Heart left ventricle (tissue), 16 donors: ENCODE data around the gene DYNC1I1. TPM values are rescaled to one million over a fixed set of nuclear protein-coding genes. Genes with fewer than 3 reads are reported as not detected.

Experiments used
- ATAC-seq, 4 donors: fragments of 200-7000 bp; cut with Tn5 transposase; one replicate each; pipeline ENCODE4 v1.9.1; 2020 to 2022; ENCODE audit warnings: moderate library complexity in 4 of 4, mild to moderate bottlenecking in 3 of 4, moderate number of reproducible peaks in 1 of 4
- DNase-seq, 5 donors: peaks; one replicate each; pipeline ENCODE4 v3.0.0-alpha.2; 2020
- H3K27ac ChIP-seq, 12 donors: fragments of 200-600 bp; sonication (generic) in 4 of 12; one replicate each; pipeline versions ENCODE4 v1.5.0 to v1.8.0; 2016 to 2022; ENCODE audit warnings: mild to moderate bottlenecking in 2 of 12
- H3K27me3 ChIP-seq, 9 donors: fragments of 200-600 bp; sonication (generic) in 2 of 9; one replicate each; pipeline versions ENCODE4 v1.5.1 to v1.8.0; 2016 to 2022; ENCODE audit warnings: mild to moderate bottlenecking in 3 of 9
- H3K36me3 ChIP-seq, 9 donors: fragments of 200-600 bp; sonication (generic) in 2 of 9; one replicate each; pipeline versions ENCODE4 v1.5.0 to v1.8.0; 2018 to 2022; ENCODE audit warnings: mild to moderate bottlenecking in 2 of 9
- H3K4me1 ChIP-seq, 12 donors: fragments of 200-600 bp; sonication (generic) in 4 of 12; one replicate each; pipeline versions ENCODE4 v1.5.0 to v1.8.0; 2016 to 2022; ENCODE audit warnings: mild to moderate bottlenecking in 3 of 12
- H3K4me3 ChIP-seq, 12 donors: fragments of 200-600 bp; sonication (generic) in 4 of 12; one replicate each; pipeline versions ENCODE4 v1.5.0 to v1.8.0; 2017 to 2022; ENCODE audit warnings: mild to moderate bottlenecking in 9 of 12, moderate library complexity in 4 of 12
- H3K9me3 ChIP-seq, 12 donors: fragments of 200-600 bp; sonication (generic) in 4 of 12; one replicate each; pipeline versions ENCODE4 v1.5.0 to v1.8.0; 2016 to 2022; ENCODE audit warnings: mild to moderate bottlenecking in 1 of 12
- POLR2A ChIP-seq, 2 donors: fragments of 450-650 bp; IDR thresholded peaks; one replicate each; pipeline ENCODE4 v1.6.1; 2017; ENCODE audit warnings: antibody characterized with exemption in 2 of 2, mild to moderate bottlenecking in 2 of 2, moderate library complexity in 2 of 2
- WGBS, 4 donors: extraction: QIAGEN DNeasy Blood & Tissue Kit in 2 of 4; methylation state at CpG; one replicate each; pipeline versions ENCODE4 v1.1.5 to v1.1.7; 2013 to 2018; 5-methylcytosine and 5-hydroxymethylcytosine counted together
- intact Hi-C, 10 donors: fragments of 100-400 bp; cut with DNase I; formaldehyde crosslinking; loops; one replicate each; pipeline versions ENCODE4 v1.11.1 to v1.14.2; 2022
- polyA plus RNA-seq, 2 donors: library from polyadenylated mRNA; stranded (reverse); fragments of 200-250 nt; gene quantifications; one replicate each; pipeline ENCODE4 v1.2.3, GENCODE V29; 2013
- total RNA-seq, 9 donors: library from RNA; depleted of rRNA in 2 of 9; stranded (reverse); fragments of >200 nt in 2 of 9; fragmentation: NEBNext Ultra II Directional in 3 of 9; extraction: Animal tissue kit (Norgen Biotek cat#: 25700) in 3 of 9; gene quantifications; one replicate each; pipeline versions ENCODE4 v1.1.0 to v1.2.4, GENCODE V29; 2016 to 2023
- TF ChIP-seq, protein P1 (sequence below), 12 donors: fragments of 200-600 bp; sonication (generic) in 4 of 12; IDR thresholded peaks; one replicate each; pipeline versions ENCODE4 v1.5.0 to v1.8.0; 2018 to 2022; ENCODE audit warnings: antibody characterized with exemption in 12 of 12, mild to moderate bottlenecking in 5 of 12
- donor health status: ischemic (EF 13 %, LVEDD 7.1; RV severe dilation, severe dysfunction).
- donor health status: healthy with polysubstance abuse.
- donor health status: DM: no; HTN: yes; CAD: no.
- donor health status: DM: no; HTN: no; CAD: no.
- donor health status: ischemic (EF 25% LVEDD 6.9; RV normal size, moderate dysfunction).
- donor health status: ischemic (EF 25% LVEDD 5.7; RV mildly dilated, moderate dysfunction).
- donor health status: healthy.
- donor health status: DM: yes; HTN: yes; CAD: no.
- donor health status: ischemic (EF 35%, LVEDD 5.7; RV mildly dilated, moderate dysfunction).
- donor health status: nonischemic (EF 11% LVEDD 7.7; RV severe dilation, severe dysfunction).
- donor health status: DM: yes; HTN: yes; CAD: no.
- donor health status: PGD.
- donor health status: ischemic (EF 29% LVEDD 5.4; RV normal size, mild dysfunction).
- donor health status: nonischemic (EF 23%, LVEDD 6.1; RV moderate dilation, normal function).

Gene DYNC1I1
- total and polyA plus RNA-seq, 11 donors = 6.1 to 46.8 (median 30.6) TPM

DNA sequence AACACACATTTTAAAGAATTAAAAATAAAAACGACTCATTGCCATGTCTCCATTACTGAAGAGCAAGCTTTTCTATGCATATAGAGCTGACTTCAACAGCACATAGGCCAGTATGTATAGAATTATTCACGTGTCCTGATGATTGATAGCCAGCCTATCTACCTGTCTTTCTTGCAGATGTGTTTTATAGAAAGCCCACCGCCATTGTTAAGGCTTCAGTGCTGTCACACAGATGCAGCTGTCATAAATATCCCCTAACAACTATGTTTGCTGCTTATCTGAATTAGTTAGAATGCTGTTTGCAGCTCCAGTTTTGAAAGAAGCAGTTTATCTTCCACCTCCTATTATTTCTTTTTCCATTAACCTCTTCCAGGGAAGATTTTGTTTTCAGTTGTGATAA is 313.6 kb downstream of the DYNC1I1 start:
- Histone ChIP-seq H3K9me3 (no peaks in the 10 kb centered on the region), H3K27ac (no peak overlapping the region), H3K4me3 (no peak overlapping the region), H3K36me3 (no peaks in the 10 kb centered on the region), H3K4me1 (peaks cover 0 to 4% (median 0%) of the 10 kb centered on the region in 12 donors), H3K27me3 (no peaks in the 10 kb centered on the region)
- ATAC-seq = no peak
- no peak for TF ChIP-seq POLR2A (IDR thresholded peaks at IDR 0.05)
- TF ChIP-seq, protein P1, sequence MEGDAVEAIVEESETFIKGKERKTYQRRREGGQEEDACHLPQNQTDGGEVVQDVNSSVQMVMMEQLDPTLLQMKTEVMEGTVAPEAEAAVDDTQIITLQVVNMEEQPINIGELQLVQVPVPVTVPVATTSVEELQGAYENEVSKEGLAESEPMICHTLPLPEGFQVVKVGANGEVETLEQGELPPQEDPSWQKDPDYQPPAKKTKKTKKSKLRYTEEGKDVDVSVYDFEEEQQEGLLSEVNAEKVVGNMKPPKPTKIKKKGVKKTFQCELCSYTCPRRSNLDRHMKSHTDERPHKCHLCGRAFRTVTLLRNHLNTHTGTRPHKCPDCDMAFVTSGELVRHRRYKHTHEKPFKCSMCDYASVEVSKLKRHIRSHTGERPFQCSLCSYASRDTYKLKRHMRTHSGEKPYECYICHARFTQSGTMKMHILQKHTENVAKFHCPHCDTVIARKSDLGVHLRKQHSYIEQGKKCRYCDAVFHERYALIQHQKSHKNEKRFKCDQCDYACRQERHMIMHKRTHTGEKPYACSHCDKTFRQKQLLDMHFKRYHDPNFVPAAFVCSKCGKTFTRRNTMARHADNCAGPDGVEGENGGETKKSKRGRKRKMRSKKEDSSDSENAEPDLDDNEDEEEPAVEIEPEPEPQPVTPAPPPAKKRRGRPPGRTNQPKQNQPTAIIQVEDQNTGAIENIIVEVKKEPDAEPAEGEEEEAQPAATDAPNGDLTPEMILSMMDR (IDR thresholded peaks at IDR 0.05) = no peak
- 60 to 69% (median 62%) methylated on average over 3 of the region's 3 CpGs for WGBS, 4 donors
- intact Hi-C loops = no loop called here
- DNase-seq = no peak

DNA sequence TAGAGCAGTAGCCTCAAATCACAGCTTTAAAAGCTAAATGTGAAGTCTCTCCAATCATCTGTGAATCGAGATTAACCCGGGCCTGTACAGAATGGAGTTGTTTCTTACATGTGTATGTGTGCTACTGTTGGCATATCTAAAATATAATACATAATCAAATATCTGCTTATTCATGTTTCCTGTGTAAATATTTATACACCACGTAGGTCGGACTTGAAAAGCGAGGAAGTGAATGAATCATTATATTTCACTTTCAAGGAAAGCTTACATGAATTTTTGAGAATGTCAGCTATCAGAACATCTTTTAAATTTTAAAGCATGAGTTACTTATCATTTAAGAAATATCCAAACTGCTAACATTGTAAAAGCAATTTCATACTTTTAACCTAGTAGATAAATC is 316.2 kb downstream of the DYNC1I1 start:
- Histone ChIP-seq H3K4me3 (no peak overlapping the region), H3K27ac (no peak overlapping the region), H3K9me3 (no peaks in the 10 kb centered on the region), H3K36me3 (no peaks in the 10 kb centered on the region), H3K27me3 (no peaks in the 10 kb centered on the region), H3K4me1 (peaks cover 0 to 4% (median 0%) of the 10 kb centered on the region in 12 donors)
- intact Hi-C loops = no loop called here
- ATAC-seq (no peak), DNase-seq (no peak)
- TF ChIP-seq, protein P1 (IDR thresholded peaks at IDR 0.05) = no peak
- no peak for TF ChIP-seq POLR2A (IDR thresholded peaks at IDR 0.05)
- WGBS, 4 donors = 79 to 86% (median 81%) methylated on average over 5 of the region's 5 CpGs

DNA sequence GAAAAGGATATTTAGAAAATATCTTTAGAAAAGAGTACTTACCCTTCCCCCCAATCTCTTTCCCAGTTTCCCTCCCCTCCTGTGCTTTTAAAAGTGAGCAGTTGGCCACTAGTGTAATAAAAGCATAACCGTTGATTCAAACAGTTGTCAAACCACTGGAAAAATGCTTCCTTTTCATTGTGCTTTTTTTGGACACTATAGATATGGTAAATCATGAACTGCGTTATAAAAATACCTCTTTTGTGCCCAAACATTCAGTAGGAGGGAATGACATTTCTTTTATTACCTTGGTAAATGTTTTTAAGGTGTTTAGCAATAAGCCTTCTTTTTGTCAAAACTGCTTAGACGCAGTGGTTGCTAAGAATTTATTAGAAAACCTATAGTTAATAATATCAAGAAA is 317.2 kb downstream of the DYNC1I1 start:
- 68 to 71% (median 71%) methylated on average over 3 of the region's 3 CpGs for WGBS, 4 donors

DNA sequence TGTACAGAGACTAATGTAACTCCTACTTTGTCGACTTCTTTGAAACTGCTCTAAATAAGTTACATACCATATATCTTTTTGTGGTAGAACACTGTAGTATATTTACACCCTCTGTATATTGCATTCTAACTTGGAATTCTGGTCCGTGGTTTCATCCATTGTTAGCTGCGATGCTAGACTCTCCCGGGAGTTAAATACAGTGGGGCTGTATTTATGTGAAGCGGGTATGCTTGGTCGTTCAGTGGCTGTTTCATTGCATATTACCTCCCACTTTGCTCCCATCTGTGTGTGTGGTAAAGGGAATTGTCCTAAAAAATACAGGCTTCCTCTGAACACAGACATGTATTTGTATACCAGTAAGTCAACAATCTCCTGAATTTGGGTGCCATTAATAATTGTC is 318.4 kb downstream of the DYNC1I1 start:
- Histone ChIP-seq H3K36me3 (no peaks in the 10 kb centered on the region), H3K4me1 (no peaks in the 10 kb centered on the region), H3K27me3 (no peaks in the 10 kb centered on the region), H3K27ac (no peak overlapping the region), H3K9me3 (no peaks in the 10 kb centered on the region), H3K4me3 (no peak overlapping the region)
- no peak for TF ChIP-seq POLR2A (IDR thresholded peaks at IDR 0.05)
- TF ChIP-seq, protein P1 (IDR thresholded peaks at IDR 0.05) = no peak
- ATAC-seq (no peak), DNase-seq (no peak)
- intact Hi-C loops = no loop called here
- WGBS, 4 donors = 79 to 92% (median 82%) methylated on average over 6 of the region's 6 CpGs

More for the DNA sequence above, 317.2 kb downstream of the DYNC1I1 start:
- intact Hi-C loops = no loop called here
- no peaks in the 10 kb centered on the region for H3K27me3 ChIP-seq
- H3K27ac ChIP-seq = no peak overlapping the region
- ATAC-seq (no peak), DNase-seq (no peak)
- no peak overlapping the region for H3K4me3 ChIP-seq
- no peaks in the 10 kb centered on the region for H3K9me3 ChIP-seq
- H3K4me1 ChIP-seq = peaks cover 0 to 4% (median 0%) of the 10 kb centered on the region in 12 donors
- H3K36me3 ChIP-seq = no peaks in the 10 kb centered on the region
- no peak for TF ChIP-seq POLR2A (IDR thresholded peaks at IDR 0.05)
- TF ChIP-seq, protein P1 (IDR thresholded peaks at IDR 0.05) = no peak
